Thyroid gland (tissue), 4 donors: ENCODE data around the gene USP48. TPM values are rescaled to one million over a fixed set of nuclear protein-coding genes. Genes with fewer than 3 reads are reported as not detected.

ENCODE experiments used
- DNase-seq, 2 donors: peaks; one replicate each; pipeline ENCODE4 v3.0.0-alpha.2; 2019
- H3K27ac ChIP-seq, 3 donors: fragments of 200-600 bp; sonication (generic); 1 replicate in 2 of 3; 2 replicates in 1 of 3; pipeline ENCODE4 v1.5.1; 2016 to 2019; ENCODE audit warnings: mild to moderate bottlenecking in 1 of 3, moderate library complexity in 1 of 3
- H3K27me3 ChIP-seq: fragments of 200-600 bp; sonication (generic); one replicate; pipeline ENCODE4 v1.5.1; 2019
- H3K36me3 ChIP-seq, 2 donors: fragments of 200-600 bp; sonication (generic); one replicate each; pipeline ENCODE4 v1.5.1; 2016 to 2019
- H3K4me1 ChIP-seq, 2 donors: fragments of 200-600 bp; sonication (generic); one replicate each; pipeline ENCODE4 v1.5.1; 2017 to 2019
- H3K4me3 ChIP-seq, 3 donors: fragments of 200-600 bp; sonication (generic); replicated peaks in 1 of 3; 1 replicate in 2 of 3; 2 replicates in 1 of 3; pipeline ENCODE4 v1.5.1; 2016; ENCODE audit warnings: mild to moderate bottlenecking in 1 of 3
- H3K9me3 ChIP-seq: fragments of 200-600 bp; sonication (generic); one replicate; pipeline ENCODE4 v1.5.1; 2017
- POLR2A ChIP-seq, 2 donors: fragments of 450-650 bp; IDR thresholded peaks; one replicate each; pipeline ENCODE4 v1.6.1; 2017; ENCODE audit warnings: antibody characterized with exemption in 2 of 2, mild to moderate bottlenecking in 2 of 2, moderate library complexity in 1 of 2
- WGBS, 2 donors: methylation state at CpG; one replicate each; pipeline ENCODE4 v1.1.5; 2017; 5-methylcytosine and 5-hydroxymethylcytosine counted together
- intact Hi-C: fragments of 100-400 bp; cut with DNase I; formaldehyde crosslinking; loops from one replicate; pipeline ENCODE4 v1.15.1; 2023
- total RNA-seq, 4 donors: library from RNA; depleted of rRNA; stranded (reverse); fragments of >200 nt; gene quantifications; one replicate each; pipeline ENCODE4 v1.2.3, GENCODE V29; 2016
- TF ChIP-seq, protein P1 (sequence below), 6 experiments: fragments of 200-600 bp in 3 of 6; fragments of 450-650 bp in 3 of 6; sonication (generic) in 3 of 6; IDR thresholded peaks; one replicate each; pipeline ENCODE4 v1.5.1; 2016 to 2019; ENCODE audit warnings: antibody characterized with exemption in 6 of 6, mild to moderate bottlenecking in 2 of 6, inconsistent platforms in 1 of 6, moderate library complexity in 1 of 6

The USP48 gene
- total RNA-seq, 4 donors from 2014 or later: 77.4 to 113 (median 88.5) TPM

GRCh38 chr1:21648791-21649190 lies 134.2 kb downstream of the USP48 start:
- H3K9me3 ChIP-seq: no peaks in the 10 kb centered on the region
- 85 to 87% methylated on average over 7 to 10 of the region's 10 CpGs for WGBS, 2 donors
- peaks cover 27 to 33% of the 10 kb centered on the region in 2 donors for H3K4me1 ChIP-seq
- intact Hi-C loops: no loop called here
- no peak for DNase-seq
- TF ChIP-seq, protein P1, sequence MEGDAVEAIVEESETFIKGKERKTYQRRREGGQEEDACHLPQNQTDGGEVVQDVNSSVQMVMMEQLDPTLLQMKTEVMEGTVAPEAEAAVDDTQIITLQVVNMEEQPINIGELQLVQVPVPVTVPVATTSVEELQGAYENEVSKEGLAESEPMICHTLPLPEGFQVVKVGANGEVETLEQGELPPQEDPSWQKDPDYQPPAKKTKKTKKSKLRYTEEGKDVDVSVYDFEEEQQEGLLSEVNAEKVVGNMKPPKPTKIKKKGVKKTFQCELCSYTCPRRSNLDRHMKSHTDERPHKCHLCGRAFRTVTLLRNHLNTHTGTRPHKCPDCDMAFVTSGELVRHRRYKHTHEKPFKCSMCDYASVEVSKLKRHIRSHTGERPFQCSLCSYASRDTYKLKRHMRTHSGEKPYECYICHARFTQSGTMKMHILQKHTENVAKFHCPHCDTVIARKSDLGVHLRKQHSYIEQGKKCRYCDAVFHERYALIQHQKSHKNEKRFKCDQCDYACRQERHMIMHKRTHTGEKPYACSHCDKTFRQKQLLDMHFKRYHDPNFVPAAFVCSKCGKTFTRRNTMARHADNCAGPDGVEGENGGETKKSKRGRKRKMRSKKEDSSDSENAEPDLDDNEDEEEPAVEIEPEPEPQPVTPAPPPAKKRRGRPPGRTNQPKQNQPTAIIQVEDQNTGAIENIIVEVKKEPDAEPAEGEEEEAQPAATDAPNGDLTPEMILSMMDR (IDR thresholded peaks at IDR 0.05): no peak
- no peak for TF ChIP-seq POLR2A (IDR thresholded peaks at IDR 0.05)
- no peak overlapping the region for H3K27ac ChIP-seq
- H3K4me3 ChIP-seq: no peak overlapping the region
- no peaks in the 10 kb centered on the region for H3K27me3 ChIP-seq
- peaks cover 0 to 8% of the 10 kb centered on the region in 2 donors for H3K36me3 ChIP-seq

- WGBS, 2 donors: 71 to 75% methylated on average over 4 of the region's 4 CpGs
Measured at GRCh38 chr1:21648352-21648730, 134.6 kb downstream of the USP48 start.

DNA sequence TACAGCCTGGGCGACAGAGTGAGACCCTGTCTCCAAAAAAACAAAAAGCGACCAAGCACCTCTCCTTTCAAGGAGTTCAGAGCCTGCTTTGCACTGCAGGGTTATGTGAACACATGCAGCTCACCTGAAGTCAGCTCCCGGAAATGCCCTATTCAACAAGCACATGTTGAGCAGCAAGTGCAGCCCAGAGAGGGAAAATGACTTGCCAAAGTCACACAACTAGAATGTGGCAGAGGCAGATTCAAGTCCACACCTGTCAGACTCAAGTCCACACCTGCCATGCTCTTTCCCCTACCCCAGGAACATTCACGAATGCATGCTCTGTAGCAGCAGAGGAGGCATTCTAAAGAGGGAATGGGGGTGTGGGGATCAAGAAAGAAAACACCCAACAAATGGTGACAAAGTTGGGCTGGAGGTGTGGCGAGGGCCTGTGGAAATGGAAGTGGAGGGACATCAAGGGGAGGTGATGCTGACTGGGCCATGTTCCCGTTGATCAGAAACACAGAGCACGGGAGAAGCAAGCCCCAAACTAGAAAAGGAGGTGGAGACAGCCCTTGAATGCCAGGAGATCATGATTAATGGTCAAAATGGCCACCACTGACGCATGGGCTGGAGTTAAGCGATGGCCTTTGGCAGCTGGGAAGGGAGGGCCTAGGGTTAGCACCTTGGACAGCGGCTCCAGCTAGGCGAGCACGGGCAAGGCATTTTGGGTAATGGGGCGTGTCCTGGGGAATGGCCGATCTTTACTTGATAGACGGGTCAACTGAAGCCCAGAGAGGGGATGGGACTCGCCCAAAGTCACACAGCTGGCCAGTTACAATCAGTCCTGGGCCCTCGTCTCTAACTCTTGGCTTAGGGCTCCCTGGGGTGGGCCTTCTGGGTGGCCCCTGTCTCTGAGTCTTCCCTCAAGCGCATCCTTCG lies 135.3 kb downstream of the USP48 start:
- Histone ChIP-seq H3K4me3 (no peak overlapping the region), H3K27me3 (no peaks in the 10 kb centered on the region), H3K4me1 (peaks cover 19 to 25% of the 10 kb centered on the region in 2 donors), H3K27ac (peak overlapping the region in 1 of 3 donors; percentile 7), H3K36me3 (peaks cover 0 to 8% of the 10 kb centered on the region in 2 donors), H3K9me3 (no peaks in the 10 kb centered on the region)
- TF ChIP-seq, protein P1 (IDR thresholded peaks at IDR 0.05): no peak
- TF ChIP-seq POLR2A (IDR thresholded peaks at IDR 0.05): no peak
- 57 to 62% methylated on average over 17 to 19 of the region's 19 CpGs for WGBS, 2 donors
- peak; percentile 51 to 66 for DNase-seq
- intact Hi-C loops: no loop called here

More at GRCh38 chr1:21648352-21648730, 134.6 kb downstream of the USP48 start:
- no peak for TF ChIP-seq POLR2A (IDR thresholded peaks at IDR 0.05)
- TF ChIP-seq, protein P1 (IDR thresholded peaks at IDR 0.05): no peak
- Histone ChIP-seq H3K4me1 (peaks cover 25 to 28% of the 10 kb centered on the region in 2 donors), H3K4me3 (no peak overlapping the region), H3K36me3 (peaks cover 0 to 8% of the 10 kb centered on the region in 2 donors), H3K9me3 (no peaks in the 10 kb centered on the region), H3K27ac (peak overlapping the region in 1 of 3 donors; percentile 7), H3K27me3 (no peaks in the 10 kb centered on the region)
- intact Hi-C loops: no loop called here
- DNase-seq: no peak

- TF ChIP-seq, protein P1 (IDR thresholded peaks at IDR 0.05): no peak
- TF ChIP-seq POLR2A (IDR thresholded peaks at IDR 0.05): no peak
- peak overlapping the region in 1 of 3 donors; percentile 46 for H3K27ac ChIP-seq
- intact Hi-C loops: no loop called here
- no peaks in the 10 kb centered on the region for H3K27me3 ChIP-seq
- no peaks in the 10 kb centered on the region for H3K9me3 ChIP-seq
- peaks cover 23 to 29% of the 10 kb centered on the region in 2 donors for H3K4me1 ChIP-seq
- no peak overlapping the region for H3K4me3 ChIP-seq
- H3K36me3 ChIP-seq: peaks cover 0 to 8% of the 10 kb centered on the region in 2 donors
- no peak for DNase-seq
- WGBS, 2 donors: 82 to 94% methylated on average over 1 to 5 of the region's 5 CpGs
Measured at GRCh38 chr1:21645550-21645949, 137.4 kb downstream of the USP48 start.

- DNase-seq: no peak
- Histone ChIP-seq H3K4me3 (no peak overlapping the region), H3K27me3 (no peaks in the 10 kb centered on the region), H3K9me3 (no peaks in the 10 kb centered on the region), H3K36me3 (peaks cover 0 to 8% of the 10 kb centered on the region in 2 donors), H3K4me1 (peaks cover 27 to 30% of the 10 kb centered on the region in 2 donors), H3K27ac (peak overlapping the region in 1 of 3 donors; percentile 46)
- intact Hi-C loops: no loop called here
- TF ChIP-seq, protein P1 (IDR thresholded peaks at IDR 0.05): no peak
- TF ChIP-seq POLR2A (IDR thresholded peaks at IDR 0.05): no peak
- WGBS, 2 donors: 89 to 91% methylated on average over 4 to 5 of the region's 5 CpGs
Measured at GRCh38 chr1:21644906-21645305, 138.0 kb downstream of the USP48 start.
